Measurements from ENCODE around the gene XYLB. TPM values are rescaled to one million over a fixed set of nuclear protein-coding genes. Genes with fewer than 3 reads are reported as not detected.

The XYLB gene
- total and polyA plus RNA-seq, 8 donors, result 1.6 to 6.9 (median 4.5) TPM

GRCh38 chr3:38376098-38376816, 29.7 kb downstream of the XYLB start:
- Histone ChIP-seq H3K4me3 (no peak overlapping the region), H3K4me1 (no peaks in the 10 kb centered on the region), H3K9me3 (no peaks in the 10 kb centered on the region), H3K36me3 (peaks cover 0 to 17% (median 3%) of the 10 kb centered on the region in 3 donors), H3K27me3 (no peaks in the 10 kb centered on the region), H3K27ac (no peak overlapping the region)
- 91% methylated on average over 8 of the region's 8 CpGs for WGBS, 2 donors
- intact Hi-C loops (cut with DNase I), result no loop called here
- TF ChIP-seq CTCF (IDR thresholded peaks at IDR 0.05), result no peak
- ATAC-seq (peak in 1 of 4 donors; percentile 29), DNase-seq (no peak), FAIRE-seq (no peak)

GRCh38 chr3:38379201-38379770, 32.7 kb downstream of the XYLB start:
- Histone ChIP-seq H3K4me3 (no peak overlapping the region), H3K9me3 (no peaks in the 10 kb centered on the region), H3K4me1 (no peaks in the 10 kb centered on the region), H3K27me3 (no peaks in the 10 kb centered on the region), H3K27ac (no peak overlapping the region), H3K36me3 (peaks cover 0 to 17% (median 3%) of the 10 kb centered on the region in 3 donors)
- intact Hi-C loops (cut with DNase I), result no loop called here
- ATAC-seq, result no peak
- no peak for DNase-seq
- no peak for FAIRE-seq
- no peak for TF ChIP-seq CTCF (IDR thresholded peaks at IDR 0.05)
- WGBS, 2 donors, result 82 to 83% methylated on average over 7 of the region's 7 CpGs

- intact Hi-C loops (cut with DNase I), result no loop called here
- no peak for TF ChIP-seq CTCF (IDR thresholded peaks at IDR 0.05)
- FAIRE-seq, result no peak
These were observed 36.0 kb downstream of the XYLB start for GRCh38 chr3:38382506-38383080.

GRCh38 chr3:38383156-38383875, 36.7 kb downstream of the XYLB start:
- intact Hi-C loops (cut with DNase I), result no loop called here
- FAIRE-seq (no peak), DNase-seq (no peak), ATAC-seq (peak in 1 of 4 donors; percentile 19)
- no peak overlapping the region for H3K4me3 ChIP-seq
- no peaks in the 10 kb centered on the region for H3K4me1 ChIP-seq
- TF ChIP-seq CTCF (IDR thresholded peaks at IDR 0.05), result no peak
- H3K9me3 ChIP-seq, result no peaks in the 10 kb centered on the region
- no peaks in the 10 kb centered on the region for H3K27me3 ChIP-seq
- 70 to 72% methylated on average over 8 of the region's 8 CpGs for WGBS, 2 donors
- H3K27ac ChIP-seq, result no peak overlapping the region
- H3K36me3 ChIP-seq, result peaks cover 0 to 22% (median 3%) of the 10 kb centered on the region in 3 donors

More at GRCh38 chr3:38382506-38383080, 36.0 kb downstream of the XYLB start:
- H3K27me3 ChIP-seq, result no peaks in the 10 kb centered on the region
- no peak overlapping the region for H3K4me3 ChIP-seq
- no peaks in the 10 kb centered on the region for H3K4me1 ChIP-seq
- no peak for DNase-seq
- ATAC-seq, result no peak
- no peaks in the 10 kb centered on the region for H3K9me3 ChIP-seq
- peaks cover 0 to 22% (median 3%) of the 10 kb centered on the region in 3 donors for H3K36me3 ChIP-seq
- 81 to 87% methylated on average over 7 of the region's 7 CpGs for WGBS, 2 donors
- H3K27ac ChIP-seq, result no peak overlapping the region

Measured in pancreas (tissue), 10 donors.